HepG2 (cell line): Measurements from ENCODE around the gene PTPRM. TPM values are rescaled to one million over a fixed set of nuclear protein-coding genes. Genes with fewer than 3 reads are reported as not detected.

Experiments used
- ATAC-seq: fragments of 200-7000 bp; cut with Tn5 transposase; 3 replicates; pipeline ENCODE4 v1.9.1; 2020; ENCODE audit warnings: mild to moderate bottlenecking, moderate library complexity
- BruUV-seq: library from RNA; stranded (reverse); fragments of 400-500 nt; replicated peaks from 2 replicates; lab custom pipeline; 2021; lab: Mats Ljungman, UMichigan
- CTCF ChIA-PET: fragments of 300-600 bp; formaldehyde crosslinking; extraction: SDS; loops from one replicate; lab custom pipeline; 2021; ENCODE audit warnings: low total read pairs, inconsistent platforms, low intra/inter-chr PET ratio; lab: Yijun Ruan, JAX
- POLR2A ChIA-PET: fragments of 350-600 bp; sonication (Branson Sonifier 250); formaldehyde crosslinking; loops from one replicate; lab custom pipeline; 2020; ENCODE audit warnings: antibody characterized with exemption, inconsistent platforms; lab: Yijun Ruan, JAX
- DNase-seq: peaks from one replicate; pipeline ENCODE4 v3.0.0-alpha.2; 2015; ENCODE audit warnings: low spot score
- FAIRE-seq: peaks from 3 replicates; lab custom pipeline; 2011; peaks lifted over from hg19 to GRCh38; lab: Jason Lieb, UNC
- H2AFZ ChIP-seq: one replicate; pipeline ENCODE4 v1.6.1; 2011; ENCODE audit warnings: low read length, inconsistent platforms
- H3K27ac ChIP-seq: fragments of 300-600 bp; 3 replicates; pipeline ENCODE4 v1.8.0; 2011; ENCODE audit warnings: mixed run types, mild to moderate bottlenecking, mixed read lengths, low read length, inconsistent platforms; ENCODE audit not compliant: insufficient read depth; ENCODE audit errors: extremely low read length
- H3K27me3 ChIP-seq, 2 experiments: fragments of 200-600 bp in 1 of 2; 2 replicates in 1 of 2; 3 replicates in 1 of 2; pipeline versions ENCODE4 v1.6.0 to v1.8.0; 2011; ENCODE audit warnings: low read length in 2 of 2, mild to moderate bottlenecking in 2 of 2, moderate library complexity in 2 of 2, inconsistent platforms in 1 of 2; ENCODE audit not compliant: insufficient read depth in 2 of 2, control insufficient read depth in 1 of 2
- H3K36me3 ChIP-seq, 2 experiments: fragments of 200-600 bp in 1 of 2; replicated peaks in 1 of 2; 2 replicates in 1 of 2; 3 replicates in 1 of 2; pipeline versions ENCODE4 v1.5.1 to v1.8.0; 2011; ENCODE audit warnings: low read length in 2 of 2, inconsistent platforms in 1 of 2; ENCODE audit not compliant: insufficient read depth in 2 of 2, control insufficient read depth in 1 of 2
- H3K4me1 ChIP-seq: 2 replicates; pipeline ENCODE4 v1.5.1; 2012; ENCODE audit warnings: low read length, inconsistent platforms; ENCODE audit not compliant: insufficient read depth
- H3K4me2 ChIP-seq: 2 replicates; pipeline ENCODE4 v1.6.0; 2011; ENCODE audit warnings: low read depth, low read length, inconsistent platforms
- H3K4me3 ChIP-seq, 3 experiments: fragments of 200-600 bp in 1 of 3; sonication (generic), shearing (Covaris generic) in 1 of 3; replicated peaks in 1 of 3; 2 replicates each; pipeline ENCODE4 v1.5.1; 2011 to 2016; ENCODE audit warnings: low read length in 3 of 3, inconsistent platforms in 2 of 3, low read depth in 2 of 3, mild to moderate bottlenecking in 2 of 3, control low read depth in 1 of 3, mixed read lengths in 1 of 3; ENCODE audit not compliant: insufficient read depth in 1 of 3
- H3K79me2 ChIP-seq: one replicate; pipeline ENCODE4 v1.6.1; 2011; ENCODE audit warnings: low read length, inconsistent platforms; ENCODE audit not compliant: insufficient read depth
- H3K9ac ChIP-seq: 2 replicates; pipeline ENCODE4 v1.6.0; 2011; ENCODE audit warnings: mild to moderate bottlenecking, low read depth, low read length, inconsistent platforms; ENCODE audit not compliant: insufficient read depth
- H3K9me3 ChIP-seq: 2 replicates; pipeline ENCODE4 v1.5.1; 2012; ENCODE audit warnings: mild to moderate bottlenecking, low read length
- H4K20me1 ChIP-seq: 2 replicates; pipeline ENCODE4 v1.6.0; 2011; ENCODE audit warnings: inconsistent platforms, mild to moderate bottlenecking, low read length, moderate library complexity; ENCODE audit not compliant: insufficient read depth
- CHD2 ChIP-seq: IDR thresholded peaks from 2 replicates; pipeline ENCODE4 v1.6.1; 2011; ENCODE audit warnings: low read depth, low read length, improper control_type of control experiment
- GABPA ChIP-seq, 2 experiments: IDR thresholded peaks; 2 replicates each; pipeline ENCODE4 v1.6.1; 2011 to 2016; ENCODE audit warnings: low read depth in 2 of 2, low read length in 1 of 2, missing biosample characterization in 1 of 2, missing genetic modification characterization in 1 of 2
- HES4 ChIP-seq: sonication (generic); formaldehyde crosslinking; IDR thresholded peaks from 2 replicates; pipeline ENCODE4 v1.9.0; 2021; ENCODE audit warnings: mild to moderate bottlenecking, missing genetic modification reagents, borderline replicate concordance
- HIVEP1 ChIP-seq: sonication (generic); formaldehyde crosslinking; IDR thresholded peaks from 2 replicates; pipeline ENCODE4 v1.4.0; 2020; ENCODE audit warnings: mild to moderate bottlenecking, missing genetic modification reagents
- MXI1 ChIP-seq: IDR thresholded peaks from 3 replicates; pipeline ENCODE4 v1.6.1; 2012; ENCODE audit warnings: low read depth, low read length, inconsistent platforms, borderline replicate concordance
- PCBP1 ChIP-seq: fragments of 200-400 bp; formaldehyde crosslinking; IDR thresholded peaks from 2 replicates; pipeline ENCODE4 v1.6.1; 2017; ENCODE audit warnings: mild to moderate bottlenecking, low read depth, low read length, borderline replicate concordance
- RAD51 ChIP-seq: fragments of 450-650 bp; IDR thresholded peaks from 2 replicates; pipeline ENCODE4 v1.6.1; 2016; ENCODE audit warnings: borderline replicate concordance
- RARA ChIP-seq: IDR thresholded peaks from 2 replicates; pipeline ENCODE4 v1.6.1; 2016; ENCODE audit warnings: missing genetic modification reagents, missing compliant biosample characterization
- REL ChIP-seq: sonication (generic); formaldehyde crosslinking; conservative IDR thresholded peaks from 2 replicates; pipeline ENCODE4 v1.8.0; 2022; ENCODE audit warnings: mild to moderate bottlenecking, missing genetic modification reagents, moderate library complexity
- TCF12 ChIP-seq, 2 experiments: fragments of 450-650 bp in 1 of 2; sonication (generic) in 1 of 2; formaldehyde crosslinking in 1 of 2; IDR thresholded peaks; 2 replicates each; pipeline versions ENCODE4 v1.6.1 to v1.8.0; 2017 to 2022; ENCODE audit warnings: antibody characterized with exemption in 1 of 2, mild to moderate bottlenecking in 1 of 2, missing genetic modification reagents in 1 of 2, moderate library complexity in 1 of 2
- ZNF329 ChIP-seq: sonication (generic); formaldehyde crosslinking; IDR thresholded peaks from 2 replicates; pipeline ENCODE4 v1.9.0; 2021; ENCODE audit warnings: low read depth, mild to moderate bottlenecking, missing genetic modification reagents
- ZNF367 ChIP-seq: sonication (generic); formaldehyde crosslinking; IDR thresholded peaks from 2 replicates; pipeline ENCODE4 v1.4.0; 2020; ENCODE audit warnings: missing genetic modification reagents, borderline replicate concordance
- ZNF615 ChIP-seq: sonication (generic); formaldehyde crosslinking; IDR thresholded peaks from 2 replicates; pipeline ENCODE4 v1.5.0; 2020; ENCODE audit warnings: mild to moderate bottlenecking, missing genetic modification reagents, borderline replicate concordance
- ZNF816 ChIP-seq: sonication (generic); formaldehyde crosslinking; IDR thresholded peaks from 2 replicates; pipeline ENCODE4 v1.8.0; 2022; ENCODE audit warnings: missing genetic modification reagents, mild to moderate bottlenecking, borderline replicate concordance
- WGBS: methylation state at CpG from one replicate; pipeline ENCODE4 v1.1.6; 2017; ENCODE audit warnings: low lambda C conversion rate; 5-methylcytosine and 5-hydroxymethylcytosine counted together
- in situ Hi-C: cut with HindIII; loops from 2 replicates; pipeline ENCODE4 v1.10.0; 2017; ENCODE audit warnings: low pct_unique_long_range_greater_than_20kb; ENCODE audit not compliant: extremely low pct_ligation_motif_present
- intact Hi-C: fragments of 100-400 bp; cut with micrococcal nuclease; formaldehyde crosslinking; loops from one replicate; pipeline ENCODE4 v1.10.0; 2022; ENCODE audit not compliant: unreplicated experiment
- polyA plus RNA-seq, 8 experiments: library from polyadenylated mRNA; depleted of rRNA in 3 of 8; stranded (reverse) in 7 of 8; unstranded in 1 of 8; fragments of >200 nt; fragmentation: Illumina TruSeq in 4 of 8; extraction: Trizol in 4 of 8; gene quantifications; 2 replicates each; pipeline versions ENCODE4 v1.2.1 to v1.2.3, GENCODE V29; 2011 to 2016; ENCODE audit warnings: low read depth in 4 of 8, missing spikeins in 1 of 8, mixed read lengths in 1 of 8; ENCODE audit not compliant: insufficient read depth in 1 of 8
- total RNA-seq, 5 experiments: library from RNA; depleted of rRNA; stranded (reverse); fragments of >200 nt; fragmentation: Illumina TruSeq; extraction: Trizol; gene quantifications; 2 replicates each; pipeline ENCODE4 v1.2.3, GENCODE V29; 2016; ENCODE audit warnings: low read depth in 1 of 5
- TF ChIP-seq, protein P1 (sequence below): sonication (generic); formaldehyde crosslinking; IDR thresholded peaks from 2 replicates; pipeline ENCODE4 v1.8.0; 2022; ENCODE audit warnings: mild to moderate bottlenecking, missing genetic modification reagents; ENCODE audit not compliant: insufficient replicate concordance
- TF ChIP-seq, protein P2 (sequence below): IDR thresholded peaks from 2 replicates; pipeline ENCODE4 v1.6.1; 2016; ENCODE audit warnings: missing compliant biosample characterization, missing genetic modification reagents, borderline replicate concordance

The PTPRM gene
- total and polyA plus RNA-seq, 2 of the 13 experiments (the other 11 are each of a cell fraction or from before 2014, with no cell fraction given) = 12.6 to 108 TPM

DNA sequence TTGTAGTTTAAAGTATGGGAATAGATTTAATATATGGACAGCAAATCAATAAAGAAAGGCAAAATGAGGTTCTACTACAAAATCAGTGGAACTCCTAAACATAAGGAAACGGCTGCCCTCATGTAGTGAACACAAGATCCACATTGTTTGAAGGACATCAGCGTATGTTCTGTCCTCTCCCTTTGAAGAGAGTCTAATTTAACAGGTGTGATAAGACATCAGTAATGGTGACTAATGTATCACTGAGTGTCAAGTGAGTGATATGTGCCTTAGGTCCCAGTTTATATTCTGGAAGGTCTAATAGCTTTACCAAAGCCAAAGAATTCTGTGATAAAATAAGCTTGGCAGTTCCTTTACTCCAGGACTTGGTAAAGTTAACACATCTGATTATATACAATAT is 248.7 kb downstream of the PTPRM start:
- Histone ChIP-seq H2AFZ (no peak overlapping the region), H3K27me3 (no peaks in the 10 kb centered on the region), H3K9me3 (peaks cover 15% of the 10 kb centered on the region), H3K27ac (no peak overlapping the region), H3K36me3 (peaks cover 0 to 3% of the 10 kb centered on the region in 2 experiments; a peak in 2 of 5 replicates), H4K20me1 (no peaks in the 10 kb centered on the region), H3K4me2 (no peak overlapping the region), H3K79me2 (no peaks in the 10 kb centered on the region), H3K9ac (no peak overlapping the region), H3K4me3 (no peak overlapping the region), H3K4me1 (peaks cover 24% of the 10 kb centered on the region)
- no peak for ATAC-seq
- no peak for FAIRE-seq
- intact Hi-C loops (no loop called here), in situ Hi-C loops (no loop called here)
- 95% methylated on average over 2 of the region's 2 CpGs for WGBS
- BruUV-seq = no TSS peak
- TF ChIP-seq, protein P1, sequence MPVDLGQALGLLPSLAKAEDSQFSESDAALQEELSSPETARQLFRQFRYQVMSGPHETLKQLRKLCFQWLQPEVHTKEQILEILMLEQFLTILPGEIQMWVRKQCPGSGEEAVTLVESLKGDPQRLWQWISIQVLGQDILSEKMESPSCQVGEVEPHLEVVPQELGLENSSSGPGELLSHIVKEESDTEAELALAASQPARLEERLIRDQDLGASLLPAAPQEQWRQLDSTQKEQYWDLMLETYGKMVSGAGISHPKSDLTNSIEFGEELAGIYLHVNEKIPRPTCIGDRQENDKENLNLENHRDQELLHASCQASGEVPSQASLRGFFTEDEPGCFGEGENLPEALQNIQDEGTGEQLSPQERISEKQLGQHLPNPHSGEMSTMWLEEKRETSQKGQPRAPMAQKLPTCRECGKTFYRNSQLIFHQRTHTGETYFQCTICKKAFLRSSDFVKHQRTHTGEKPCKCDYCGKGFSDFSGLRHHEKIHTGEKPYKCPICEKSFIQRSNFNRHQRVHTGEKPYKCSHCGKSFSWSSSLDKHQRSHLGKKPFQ (CRISPR knock-in tag) = no peak
- no peak for TF ChIP-seq RARA (CRISPR knock-in tag)
- TF ChIP-seq GABPA (IDR thresholded peaks at IDR 0.05; ENCODE audit: low read depth, low read length) = no peak
- no peak for TF ChIP-seq GABPA (CRISPR knock-in tag; IDR thresholded peaks at IDR 0.05; ENCODE audit: low read depth)
- CTCF ChIA-PET = no interaction called here
- POLR2A ChIA-PET = no interaction called here
- no peak for DNase-seq

DNA sequence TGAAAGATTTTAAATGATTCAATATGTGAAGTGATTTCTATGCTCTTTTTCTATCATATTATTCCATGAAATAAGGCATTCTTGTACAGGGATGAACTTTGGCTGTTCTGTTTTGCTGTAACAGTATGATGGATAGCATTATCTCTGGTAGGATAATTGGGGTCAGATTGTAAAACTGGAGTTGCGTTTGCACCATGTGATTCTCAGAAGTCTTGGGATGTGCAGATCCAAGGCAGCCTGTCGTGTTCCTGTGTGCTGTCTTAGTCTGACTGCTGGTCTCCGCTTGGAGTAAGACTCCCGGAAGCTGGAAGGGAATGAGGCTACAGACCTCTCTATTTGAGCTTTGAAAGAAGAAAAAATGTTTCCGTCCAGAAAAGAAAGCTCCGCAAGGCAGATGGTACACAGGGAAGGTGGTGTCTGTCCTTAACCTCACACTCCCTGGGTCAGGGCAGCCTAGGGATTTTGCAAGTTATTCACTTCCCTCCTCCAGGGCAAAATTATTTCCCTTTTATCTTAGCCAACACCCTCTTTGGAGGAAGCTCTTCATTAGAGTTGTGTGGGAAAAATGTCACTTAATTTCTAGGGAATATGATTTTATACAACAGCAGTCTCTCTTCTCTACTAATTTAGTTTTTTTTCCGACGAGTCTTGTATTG is 250.6 kb downstream of the PTPRM start:
- no peaks in the 10 kb centered on the region for H3K79me2 ChIP-seq
- ChIA-PET CTCF (no interaction called here), POLR2A (no interaction called here)
- intact Hi-C loops = no loop called here
- H3K27ac ChIP-seq = no peak overlapping the region
- H3K9me3 ChIP-seq = peaks cover 15% of the 10 kb centered on the region
- H3K4me3 ChIP-seq = no peak overlapping the region
- ATAC-seq (no peak), DNase-seq (no peak), FAIRE-seq (no peak)
- no peaks in the 10 kb centered on the region for H4K20me1 ChIP-seq
- no TSS peak for BruUV-seq
- no peak overlapping the region for H3K4me2 ChIP-seq
- WGBS = 97% methylated on average over 8 of the region's 8 CpGs
- in situ Hi-C loops = no loop called here
- H3K27me3 ChIP-seq = no peaks in the 10 kb centered on the region
- no peak overlapping the region for H2AFZ ChIP-seq
- H3K36me3 ChIP-seq = peaks cover 0 to 3% of the 10 kb centered on the region in 2 experiments; a peak in 2 of 5 replicates
- TF ChIP-seq HIVEP1 (CRISPR knock-in tag) (no peak), MXI1 (no peak), CHD2 (no peak), ZNF329 (no peak), REL (CRISPR knock-in tag) (no peak), PCBP1 (no peak), ZNF816 (no peak), ZNF615 (CRISPR knock-in tag) (no peak), TCF12 (IDR thresholded peaks at IDR 0.05) (no peak), TCF12 (CRISPR knock-in tag; IDR thresholded peaks at IDR 0.05) (no peak), HES4 (CRISPR knock-in tag) (no peak), ZNF367 (no peak), RAD51 (no peak)
- TF ChIP-seq, protein P2, sequence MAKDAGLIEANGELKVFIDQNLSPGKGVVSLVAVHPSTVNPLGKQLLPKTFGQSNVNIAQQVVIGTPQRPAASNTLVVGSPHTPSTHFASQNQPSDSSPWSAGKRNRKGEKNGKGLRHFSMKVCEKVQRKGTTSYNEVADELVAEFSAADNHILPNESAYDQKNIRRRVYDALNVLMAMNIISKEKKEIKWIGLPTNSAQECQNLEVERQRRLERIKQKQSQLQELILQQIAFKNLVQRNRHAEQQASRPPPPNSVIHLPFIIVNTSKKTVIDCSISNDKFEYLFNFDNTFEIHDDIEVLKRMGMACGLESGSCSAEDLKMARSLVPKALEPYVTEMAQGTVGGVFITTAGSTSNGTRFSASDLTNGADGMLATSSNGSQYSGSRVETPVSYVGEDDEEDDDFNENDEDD = no peak
- H3K9ac ChIP-seq = no peak overlapping the region
- peaks cover 5% of the 10 kb centered on the region for H3K4me1 ChIP-seq
